ENCODE data around the gene NEK6.

DNA sequence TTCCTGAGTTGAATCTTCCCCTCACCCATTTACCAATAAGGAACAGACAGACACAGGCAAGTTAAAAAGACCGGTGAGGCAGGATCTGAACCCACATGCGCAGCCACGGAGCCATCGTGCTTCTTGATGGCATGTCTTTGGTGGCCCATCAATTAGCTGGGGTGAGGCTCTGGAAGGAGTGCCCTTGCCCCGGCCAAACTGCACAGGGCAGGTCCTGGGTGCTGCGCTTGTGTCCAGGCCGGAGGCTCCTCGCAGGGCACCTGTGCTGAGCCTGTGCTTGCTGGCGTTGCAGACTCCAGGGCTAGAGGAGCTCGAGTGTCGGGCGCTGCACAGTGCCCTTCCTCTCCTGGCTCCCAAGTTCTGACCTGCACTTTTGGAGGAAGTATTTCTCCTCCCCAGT, 91.1 kb downstream of the NEK6 start:
- TF ChIP-seq, protein P1, sequence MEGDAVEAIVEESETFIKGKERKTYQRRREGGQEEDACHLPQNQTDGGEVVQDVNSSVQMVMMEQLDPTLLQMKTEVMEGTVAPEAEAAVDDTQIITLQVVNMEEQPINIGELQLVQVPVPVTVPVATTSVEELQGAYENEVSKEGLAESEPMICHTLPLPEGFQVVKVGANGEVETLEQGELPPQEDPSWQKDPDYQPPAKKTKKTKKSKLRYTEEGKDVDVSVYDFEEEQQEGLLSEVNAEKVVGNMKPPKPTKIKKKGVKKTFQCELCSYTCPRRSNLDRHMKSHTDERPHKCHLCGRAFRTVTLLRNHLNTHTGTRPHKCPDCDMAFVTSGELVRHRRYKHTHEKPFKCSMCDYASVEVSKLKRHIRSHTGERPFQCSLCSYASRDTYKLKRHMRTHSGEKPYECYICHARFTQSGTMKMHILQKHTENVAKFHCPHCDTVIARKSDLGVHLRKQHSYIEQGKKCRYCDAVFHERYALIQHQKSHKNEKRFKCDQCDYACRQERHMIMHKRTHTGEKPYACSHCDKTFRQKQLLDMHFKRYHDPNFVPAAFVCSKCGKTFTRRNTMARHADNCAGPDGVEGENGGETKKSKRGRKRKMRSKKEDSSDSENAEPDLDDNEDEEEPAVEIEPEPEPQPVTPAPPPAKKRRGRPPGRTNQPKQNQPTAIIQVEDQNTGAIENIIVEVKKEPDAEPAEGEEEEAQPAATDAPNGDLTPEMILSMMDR (IDR thresholded peaks at IDR 0.05): no peak
- TF ChIP-seq POLR2A (IDR thresholded peaks at IDR 0.05): no peak

All from tibial nerve (tissue), 3 donors.